Measurements from ENCODE around the gene PARD6B.

The PARD6B gene, protein sequence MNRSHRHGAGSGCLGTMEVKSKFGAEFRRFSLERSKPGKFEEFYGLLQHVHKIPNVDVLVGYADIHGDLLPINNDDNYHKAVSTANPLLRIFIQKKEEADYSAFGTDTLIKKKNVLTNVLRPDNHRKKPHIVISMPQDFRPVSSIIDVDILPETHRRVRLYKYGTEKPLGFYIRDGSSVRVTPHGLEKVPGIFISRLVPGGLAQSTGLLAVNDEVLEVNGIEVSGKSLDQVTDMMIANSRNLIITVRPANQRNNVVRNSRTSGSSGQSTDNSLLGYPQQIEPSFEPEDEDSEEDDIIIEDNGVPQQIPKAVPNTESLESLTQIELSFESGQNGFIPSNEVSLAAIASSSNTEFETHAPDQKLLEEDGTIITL

DNA sequence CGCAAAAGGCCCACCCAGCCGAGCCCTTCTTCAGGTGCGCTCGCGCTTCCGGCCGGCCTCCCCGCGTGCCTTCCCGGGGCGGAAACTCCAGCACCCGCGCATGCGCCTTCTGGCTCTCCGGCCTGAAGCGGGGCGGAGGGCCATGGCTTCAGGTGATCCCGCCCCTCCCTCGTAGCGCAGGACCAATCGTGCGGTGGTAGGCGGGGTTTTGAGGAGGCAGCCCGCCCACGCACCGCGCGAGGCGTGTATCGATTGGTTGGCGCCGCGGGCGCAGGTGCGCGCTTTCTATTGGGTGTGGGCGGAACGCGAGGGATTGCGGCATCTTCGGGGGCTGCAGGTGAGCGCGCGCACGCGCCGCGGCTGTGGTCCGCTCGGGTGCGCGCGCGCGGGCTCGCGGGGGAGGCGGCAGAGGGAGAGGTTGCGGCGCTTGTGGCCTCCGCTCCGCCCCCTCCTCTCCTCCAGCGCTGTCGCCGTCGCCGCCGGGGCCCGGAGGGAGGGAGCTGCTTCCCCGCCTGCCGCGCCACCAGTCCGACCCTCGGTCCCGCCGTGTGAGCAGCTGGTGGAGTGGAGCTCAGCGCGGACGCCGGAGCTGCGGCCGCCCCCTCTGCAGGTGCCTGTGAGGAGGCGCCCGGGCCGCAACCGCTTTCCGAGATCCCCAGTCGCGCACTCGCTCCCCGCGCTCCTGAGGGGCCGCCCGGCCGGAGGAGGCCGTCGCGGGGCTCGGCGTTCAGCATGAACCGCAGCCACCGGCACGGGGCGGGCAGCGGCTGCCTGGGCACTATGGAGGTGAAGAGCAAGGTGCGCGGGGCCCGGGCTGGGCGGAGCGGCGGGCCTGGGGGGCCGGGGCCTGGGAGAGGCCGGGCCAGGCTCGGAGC lies at the start of gene PARD6B:
Gene PARD6B (plus strand): TSS at position 526 of the 875 bp plus-strand sequence. CDS start 207 bp downstream, at position 733.
- H3K4me3 Mint-ChIP-seq: peak within 1 kb of the TSS; percentile 85
- H3K27me3 Mint-ChIP-seq: no peaks in the 10 kb centered on the region
- H3K36me3 Mint-ChIP-seq (ENCODE audit: low read depth): peaks cover 2% of the 10 kb centered on the region
- DNase-seq (peak; percentile 99), ATAC-seq (peak; percentile 85)
- no peaks in the 10 kb centered on the region for H3K9me3 Mint-ChIP-seq
- H3K27ac Mint-ChIP-seq: peak within 1 kb of the TSS; percentile 86
- peaks cover 41% of the 10 kb centered on the region for H3K4me1 Mint-ChIP-seq

DNA sequence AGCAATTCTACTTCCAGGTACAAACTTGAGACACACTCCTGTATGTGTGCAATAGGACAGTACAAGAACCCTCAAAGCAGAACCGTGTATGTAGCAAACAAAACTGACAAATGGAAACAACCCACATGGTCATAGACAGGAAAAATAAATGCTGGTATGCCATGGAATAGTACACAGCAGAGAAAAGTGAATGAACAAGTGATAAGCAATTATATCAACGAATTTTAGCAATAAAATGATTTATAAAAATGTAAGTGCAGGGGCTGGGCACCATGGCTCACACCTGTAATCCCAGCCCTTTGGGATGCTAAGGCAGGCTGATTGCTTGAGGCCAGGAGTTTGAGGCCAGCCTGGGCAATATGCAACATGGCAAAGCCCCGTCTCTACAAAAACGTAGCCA lies 49.3 kb upstream of the PARD6B start:
- Mint-ChIP-seq H3K4me3 (no peak overlapping the region), H3K9me3 (no peaks in the 10 kb centered on the region), H3K27ac (no peak overlapping the region), H3K36me3 (ENCODE audit: low read depth) (no peaks in the 10 kb centered on the region), H3K27me3 (peaks cover 2% of the 10 kb centered on the region), H3K4me1 (no peaks in the 10 kb centered on the region)
- ATAC-seq (no peak), DNase-seq (no peak)

DNA sequence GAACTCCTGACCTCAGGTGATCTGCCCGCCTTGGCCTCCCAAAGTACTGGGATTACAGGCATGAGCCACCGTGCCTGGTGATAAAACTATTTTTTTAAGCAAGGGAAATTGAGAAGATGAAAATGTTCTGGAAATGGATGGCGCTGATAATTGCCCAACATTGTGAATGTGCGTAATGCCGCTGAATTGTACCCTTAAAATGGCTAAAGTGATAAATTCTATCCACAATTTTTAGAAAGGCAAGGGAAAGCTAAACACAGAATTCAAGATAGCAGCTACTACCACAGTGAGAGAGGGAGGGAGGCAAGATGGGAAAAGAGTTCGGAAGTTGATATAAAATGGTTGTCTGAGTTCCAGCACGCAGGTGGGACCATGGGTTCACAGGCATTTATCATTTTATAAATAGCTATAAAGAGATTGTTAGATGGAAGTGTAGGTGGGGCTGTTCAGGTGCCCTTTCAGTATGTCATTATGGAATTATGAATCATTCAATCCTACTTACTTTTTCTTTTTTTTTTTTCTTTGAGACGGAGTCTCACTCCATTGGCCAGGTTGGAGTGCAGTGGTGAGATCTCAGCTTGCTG lies 48.3 kb upstream of the PARD6B start:
- Mint-ChIP-seq H3K9me3 (no peaks in the 10 kb centered on the region), H3K27me3 (peaks cover 2% of the 10 kb centered on the region), H3K36me3 (ENCODE audit: low read depth) (no peaks in the 10 kb centered on the region), H3K27ac (no peak overlapping the region), H3K4me1 (no peaks in the 10 kb centered on the region), H3K4me3 (no peak overlapping the region)
- DNase-seq (no peak), ATAC-seq (no peak)

DNA sequence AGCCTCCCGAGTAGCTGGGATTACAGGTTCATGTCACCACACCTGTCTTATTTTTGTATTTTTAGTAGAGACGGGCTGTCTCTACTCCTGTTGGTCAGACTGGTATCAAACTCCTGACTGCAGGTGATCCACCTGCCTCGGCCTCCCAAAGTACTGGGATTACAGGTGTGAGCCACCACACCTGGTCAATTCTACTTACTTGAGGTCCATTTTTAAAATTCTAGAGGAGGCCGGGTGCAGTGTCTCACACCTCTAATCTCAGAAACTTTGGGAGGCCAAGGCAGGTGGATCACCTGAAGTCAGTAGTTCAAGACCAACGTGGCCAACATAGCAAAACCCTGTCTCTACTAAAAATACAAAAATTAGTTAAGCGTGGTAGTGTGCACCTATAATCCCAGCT lies 47.8 kb upstream of the PARD6B start:
- Mint-ChIP-seq H3K4me3 (no peak overlapping the region), H3K36me3 (ENCODE audit: low read depth) (no peaks in the 10 kb centered on the region), H3K9me3 (no peaks in the 10 kb centered on the region), H3K27me3 (peaks cover 2% of the 10 kb centered on the region), H3K27ac (no peak overlapping the region), H3K4me1 (no peaks in the 10 kb centered on the region)
- DNase-seq (no peak), ATAC-seq (no peak)

DNA sequence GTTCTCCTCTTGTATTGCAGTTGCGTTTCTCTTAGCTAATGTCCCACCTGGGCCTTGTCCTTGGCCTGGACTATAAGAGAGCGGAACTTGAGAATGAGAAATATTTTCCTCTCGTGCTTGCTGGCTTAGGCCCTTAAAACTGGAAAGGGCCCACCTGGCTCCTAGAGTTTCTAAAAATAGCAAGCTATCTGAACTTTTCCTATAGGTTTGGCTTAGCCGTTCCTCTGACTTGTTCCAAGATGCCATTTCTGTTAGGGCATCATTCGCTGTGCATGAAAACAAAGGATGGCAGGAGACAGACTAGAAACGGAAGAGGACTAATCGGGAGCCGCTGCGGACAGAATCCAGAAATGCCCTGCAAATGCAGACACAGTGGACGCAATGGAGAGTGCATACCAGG lies 44.6 kb upstream of the PARD6B start:
- Mint-ChIP-seq H3K9me3 (no peaks in the 10 kb centered on the region), H3K27me3 (peaks cover 28% of the 10 kb centered on the region), H3K36me3 (ENCODE audit: low read depth) (no peaks in the 10 kb centered on the region), H3K4me3 (no peak overlapping the region), H3K4me1 (peaks cover 3% of the 10 kb centered on the region), H3K27ac (no peak overlapping the region)
- no peak for DNase-seq
- no peak for ATAC-seq

DNA sequence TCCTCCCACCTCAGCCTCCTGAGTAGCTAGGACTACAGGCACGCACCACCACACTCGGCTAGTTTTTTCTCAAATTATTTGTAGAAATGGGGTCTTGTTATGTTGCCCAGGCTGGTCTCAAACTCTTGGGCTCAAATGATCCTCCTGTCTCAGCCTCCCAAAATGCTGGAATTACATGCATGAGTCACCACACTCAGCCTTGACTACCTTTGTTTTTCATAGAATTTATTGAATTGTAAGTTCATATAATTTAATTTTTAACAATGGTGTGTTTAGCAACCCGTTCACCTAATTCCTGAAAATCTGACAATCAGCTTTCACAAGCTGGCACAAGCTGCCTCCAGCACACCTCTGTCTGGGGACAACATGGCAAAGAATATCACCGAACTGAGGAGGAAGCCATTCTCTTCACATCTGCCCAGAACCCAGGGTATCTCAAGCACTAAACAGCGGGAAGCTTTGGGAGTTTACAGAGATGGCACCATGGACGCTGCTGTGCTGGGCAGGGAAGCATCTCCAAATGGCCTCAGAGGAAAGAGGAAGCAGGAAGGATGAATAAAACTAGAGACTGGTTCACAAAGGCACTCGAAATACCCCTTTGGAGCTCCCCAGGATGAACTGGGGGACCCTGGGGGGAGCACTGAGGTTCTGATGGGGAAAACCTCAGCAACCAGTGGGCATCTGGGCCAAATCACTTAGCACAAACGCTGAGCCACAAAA lies 43.0 kb upstream of the PARD6B start:
- no peak for ATAC-seq
- Mint-ChIP-seq H3K9me3 (no peaks in the 10 kb centered on the region), H3K27ac (no peak overlapping the region), H3K36me3 (ENCODE audit: low read depth) (no peaks in the 10 kb centered on the region), H3K4me3 (no peak overlapping the region), H3K4me1 (peaks cover 6% of the 10 kb centered on the region), H3K27me3 (peaks cover 39% of the 10 kb centered on the region)
- DNase-seq: no peak

DNA sequence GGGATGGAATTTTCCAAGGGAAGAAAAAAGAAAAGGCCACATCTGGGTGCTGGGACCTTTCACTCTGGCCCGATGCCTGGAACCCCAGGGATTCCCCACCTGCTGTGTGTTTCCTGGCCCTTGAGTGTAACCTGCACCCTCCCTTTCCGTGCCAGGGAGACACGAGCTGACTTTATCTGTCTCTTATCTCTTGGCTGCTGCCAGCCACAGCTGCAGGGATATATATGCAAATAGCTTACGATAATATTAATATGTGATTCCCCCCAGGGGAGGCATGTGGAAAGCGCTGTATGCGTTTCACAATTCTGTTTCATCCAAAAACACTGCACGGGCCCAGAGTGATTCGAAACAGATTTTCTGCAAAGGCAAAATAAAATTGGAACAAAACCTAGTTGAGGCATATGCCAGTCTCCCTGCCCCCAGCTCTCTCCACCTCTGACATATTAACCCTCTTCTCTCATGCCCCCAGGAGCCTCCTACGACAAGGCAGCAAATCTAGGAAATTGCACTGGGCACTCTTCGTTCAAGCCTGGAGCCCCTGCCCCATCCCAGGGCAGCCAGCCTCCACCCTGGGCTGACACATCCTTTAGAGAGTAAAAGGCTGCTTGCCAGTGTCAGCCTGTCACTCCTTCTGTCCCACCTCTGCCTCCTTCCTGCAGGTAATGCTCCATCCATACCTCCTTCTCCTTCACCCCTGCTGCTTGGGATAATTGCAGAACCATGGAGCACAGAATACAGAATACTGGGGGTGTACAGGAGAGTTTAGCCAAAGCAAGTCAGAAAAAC lies 41.3 kb upstream of the PARD6B start:
- Mint-ChIP-seq H3K4me1 (peaks cover 6% of the 10 kb centered on the region), H3K9me3 (no peaks in the 10 kb centered on the region), H3K36me3 (ENCODE audit: low read depth) (no peaks in the 10 kb centered on the region), H3K4me3 (no peak overlapping the region), H3K27ac (no peak overlapping the region), H3K27me3 (peaks cover 40% of the 10 kb centered on the region)
- DNase-seq (no peak), ATAC-seq (no peak)

DNA sequence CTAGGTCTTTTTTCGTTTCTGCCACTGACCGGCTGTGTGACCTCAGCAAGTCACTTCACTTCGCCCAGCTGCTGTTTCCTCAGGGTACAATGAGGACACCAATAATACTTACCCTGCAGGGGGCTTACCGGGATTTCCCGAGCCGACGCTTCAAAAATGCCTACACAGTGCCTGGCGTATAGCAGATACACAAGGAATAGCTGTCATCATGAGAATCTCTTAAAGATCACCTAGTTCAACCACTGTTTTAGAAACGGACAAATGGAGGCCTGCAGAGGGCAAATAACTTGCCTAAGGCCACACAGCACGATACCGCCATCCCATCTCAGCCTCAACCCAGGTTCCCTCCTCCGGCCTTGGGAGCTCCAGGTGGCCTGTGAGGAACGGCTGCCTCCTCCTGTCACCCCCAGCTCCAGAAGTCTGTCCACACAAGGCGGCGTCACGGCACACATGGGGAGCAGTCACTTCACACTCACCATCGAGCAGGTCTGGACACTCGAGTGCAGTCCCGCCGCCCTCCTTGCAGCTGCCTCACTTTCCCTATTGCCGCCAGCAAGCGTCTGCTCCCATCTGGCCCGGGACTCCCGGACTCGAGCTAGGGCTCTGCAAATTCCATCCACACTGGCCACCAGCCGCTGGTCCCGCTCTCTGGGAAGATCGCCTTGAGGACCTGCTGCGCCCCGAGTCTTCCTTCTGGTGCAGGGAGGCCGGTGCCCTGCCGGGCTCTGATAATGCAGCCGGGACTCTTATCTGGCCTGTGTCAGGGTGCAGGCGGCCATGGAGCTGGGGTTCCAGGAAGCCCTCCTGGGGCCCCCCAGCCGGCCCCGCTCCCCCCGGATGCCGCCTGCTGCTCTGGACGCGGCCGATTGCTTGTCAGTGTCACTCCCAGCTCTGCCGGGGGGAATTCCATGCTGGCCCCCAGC lies 40.5 kb upstream of the PARD6B start, which contains the start of gene RIPOR3:
Gene RIPOR3 (minus strand): TSS at position 893 of the 923 bp plus-strand sequence. CDS start 414 bp downstream, at position 479.
- DNase-seq (peak; percentile 4), ATAC-seq (peak; percentile 20)
- peaks cover 40% of the 10 kb centered on the region for H3K27me3 Mint-ChIP-seq
- H3K9me3 Mint-ChIP-seq: no peaks in the 10 kb centered on the region
- H3K4me3 Mint-ChIP-seq: peak within 1 kb of the TSS; percentile 27
- H3K4me1 Mint-ChIP-seq: peaks cover 6% of the 10 kb centered on the region
- no peak within 1 kb of the TSS for H3K27ac Mint-ChIP-seq
- H3K36me3 Mint-ChIP-seq (ENCODE audit: low read depth): no peaks in the 10 kb centered on the region

DNA sequence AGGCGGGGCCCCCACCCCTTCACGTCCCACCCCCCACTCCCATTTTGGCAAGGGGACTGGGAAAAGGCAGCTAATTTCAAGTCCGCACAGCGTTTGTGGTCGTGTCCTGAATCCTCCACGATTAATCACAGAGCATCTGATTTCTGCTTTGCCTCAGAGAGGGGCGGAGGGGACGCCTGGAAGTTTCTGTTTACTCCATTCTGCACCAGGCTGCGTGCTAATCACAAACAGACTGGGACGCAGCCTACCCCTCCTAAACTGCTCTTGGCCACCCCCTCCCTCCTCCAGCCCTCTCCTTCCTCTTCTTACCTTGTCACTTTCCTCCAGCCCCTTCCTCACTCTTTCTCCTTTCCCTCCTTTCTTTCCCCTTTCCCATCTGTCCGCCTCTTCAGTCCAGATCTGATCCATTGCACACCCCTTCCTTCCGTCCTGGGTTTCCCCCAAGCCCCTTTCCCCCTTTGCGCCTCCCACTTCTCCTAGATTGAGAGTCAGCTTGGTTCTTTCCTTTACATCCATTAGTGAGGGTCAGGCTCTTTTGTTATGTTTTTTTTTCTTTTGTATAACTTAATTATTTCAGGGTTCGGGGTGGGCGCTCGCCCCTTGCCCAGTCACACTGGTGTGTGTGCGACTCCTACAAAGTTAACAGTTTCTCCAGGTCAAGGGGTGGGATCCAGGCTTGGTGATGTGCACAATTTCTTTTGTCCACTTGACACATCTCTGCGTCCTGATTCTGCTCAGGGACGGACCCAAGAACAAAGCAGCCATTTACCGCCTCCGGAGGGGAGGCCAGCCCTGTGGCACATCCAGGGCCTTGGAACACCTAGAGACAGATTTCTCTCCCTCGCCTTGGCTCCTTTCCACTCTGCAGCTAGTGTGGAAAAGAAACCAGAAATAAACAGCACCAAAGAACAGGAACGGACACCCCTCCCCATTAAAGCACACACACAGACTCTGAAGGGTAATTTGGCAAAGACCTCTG lies 39.5 kb upstream of the PARD6B start:
- no peaks in the 10 kb centered on the region for H3K36me3 Mint-ChIP-seq (ENCODE audit: low read depth)
- peak; percentile 28 for ATAC-seq
- DNase-seq: no peak
- peak overlapping the region; percentile 16 for H3K4me3 Mint-ChIP-seq
- H3K27ac Mint-ChIP-seq: no peak overlapping the region
- H3K4me1 Mint-ChIP-seq: peaks cover 6% of the 10 kb centered on the region
- peaks cover 40% of the 10 kb centered on the region for H3K27me3 Mint-ChIP-seq
- no peaks in the 10 kb centered on the region for H3K9me3 Mint-ChIP-seq

DNA sequence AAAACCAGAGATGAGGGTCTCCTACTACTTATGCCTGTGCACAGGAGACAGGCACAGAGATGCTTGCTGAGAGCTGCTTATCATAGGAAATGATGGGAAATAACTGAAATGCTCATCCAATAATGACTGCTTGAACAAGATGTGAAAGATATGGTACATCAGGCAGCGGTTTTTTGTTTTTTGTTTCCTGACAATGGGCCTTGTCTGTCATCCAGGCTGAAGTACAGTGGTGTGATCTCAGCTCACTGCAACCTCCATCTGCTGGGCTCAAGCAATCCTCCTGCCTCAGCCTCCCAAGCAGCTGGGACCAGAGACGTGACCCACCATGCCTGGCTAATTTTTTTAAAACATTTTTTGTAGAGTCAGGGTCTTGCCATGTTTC lies 38.8 kb upstream of the PARD6B start:
- Mint-ChIP-seq H3K27me3 (peaks cover 40% of the 10 kb centered on the region), H3K4me1 (peaks cover 6% of the 10 kb centered on the region), H3K4me3 (no peak overlapping the region), H3K9me3 (no peaks in the 10 kb centered on the region), H3K36me3 (ENCODE audit: low read depth) (no peaks in the 10 kb centered on the region), H3K27ac (no peak overlapping the region)
- ATAC-seq (no peak), DNase-seq (no peak)

DNA sequence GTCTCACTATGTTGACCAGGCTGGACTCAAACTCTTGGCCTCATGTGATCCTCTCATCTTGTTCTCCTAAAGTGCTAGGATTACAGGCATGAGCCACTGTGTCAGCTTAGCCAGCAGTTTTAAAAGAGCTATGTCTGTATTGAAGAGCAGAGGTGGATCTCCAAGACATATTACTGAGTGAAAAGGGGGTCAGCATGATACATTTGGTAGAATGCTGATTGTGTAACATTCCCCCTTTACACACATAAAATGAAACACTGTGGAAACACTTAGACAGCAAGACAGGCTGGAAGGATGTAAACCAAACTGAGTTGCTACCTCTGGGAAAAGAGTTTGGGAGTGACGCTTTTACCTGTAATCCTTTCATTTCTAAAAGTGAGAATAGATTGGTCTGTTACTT lies 38.4 kb upstream of the PARD6B start:
- Mint-ChIP-seq H3K4me3 (no peak overlapping the region), H3K9me3 (no peaks in the 10 kb centered on the region), H3K27ac (no peak overlapping the region), H3K27me3 (peaks cover 40% of the 10 kb centered on the region), H3K36me3 (ENCODE audit: low read depth) (no peaks in the 10 kb centered on the region), H3K4me1 (peaks cover 6% of the 10 kb centered on the region)
- no peak for DNase-seq
- no peak for ATAC-seq

All from activated naive CD8-positive, alpha-beta T cell treated with anti-CD3 and anti-CD28 coated beads, Interleukin-2, amount 50 U/mL, for 24 hours (primary cell).